ENCODE measurements around the gene NVL. TPM values are rescaled to one million over a fixed set of nuclear protein-coding genes. Genes with fewer than 3 reads are reported as not detected.
A peak's percentile ranks its signal among the peaks of the same experiment; 100 is the strongest.

Gene NVL
- total and polyA plus RNA-seq, 8 donors, result 9.6 to 35.9 (median 12.3) TPM

DNA sequence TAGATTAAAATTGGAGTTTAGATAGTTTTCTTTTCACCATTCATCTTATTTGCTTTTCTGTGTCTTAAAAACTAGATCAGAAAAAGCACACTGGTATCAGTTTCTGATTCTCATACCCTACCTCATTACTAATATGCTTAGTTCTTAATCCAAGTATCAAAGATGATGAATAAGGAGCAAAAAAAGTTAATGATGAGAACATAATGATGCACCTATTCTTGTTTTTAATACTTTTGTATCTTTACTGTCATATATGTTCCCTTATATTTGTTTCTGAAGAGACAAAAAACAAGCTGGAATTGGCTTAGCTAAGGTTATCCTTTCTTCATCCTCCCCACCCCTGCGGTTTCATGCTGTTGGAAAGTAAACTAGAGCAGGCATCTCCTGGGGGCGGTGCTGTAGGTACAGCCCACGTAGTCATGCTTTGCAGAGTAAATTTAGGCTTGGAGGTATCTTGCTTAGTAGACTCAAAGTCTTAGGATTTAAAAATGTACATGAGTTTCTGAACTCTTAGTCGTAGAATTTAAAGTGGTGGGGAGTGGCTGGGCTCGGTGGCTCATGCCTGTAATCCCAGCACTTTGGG lies 43.1 kb upstream of the NVL start:
- Histone ChIP-seq H3K27me3 (no peaks in the 10 kb centered on the region), H3K4me1 (no peaks in the 10 kb centered on the region), H3K27ac (no peak overlapping the region), H3K36me3 (peaks cover 0 to 45% (median 10%) of the 10 kb centered on the region in 3 donors), H3K9me3 (no peaks in the 10 kb centered on the region), H3K4me3 (no peak overlapping the region)
- intact Hi-C loops (cut with DNase I), result no loop called here
- 95 to 98% methylated on average over 5 of the region's 5 CpGs for WGBS, 2 donors
- ATAC-seq (no peak), DNase-seq (no peak), FAIRE-seq (no peak)
- TF ChIP-seq, protein P1, sequence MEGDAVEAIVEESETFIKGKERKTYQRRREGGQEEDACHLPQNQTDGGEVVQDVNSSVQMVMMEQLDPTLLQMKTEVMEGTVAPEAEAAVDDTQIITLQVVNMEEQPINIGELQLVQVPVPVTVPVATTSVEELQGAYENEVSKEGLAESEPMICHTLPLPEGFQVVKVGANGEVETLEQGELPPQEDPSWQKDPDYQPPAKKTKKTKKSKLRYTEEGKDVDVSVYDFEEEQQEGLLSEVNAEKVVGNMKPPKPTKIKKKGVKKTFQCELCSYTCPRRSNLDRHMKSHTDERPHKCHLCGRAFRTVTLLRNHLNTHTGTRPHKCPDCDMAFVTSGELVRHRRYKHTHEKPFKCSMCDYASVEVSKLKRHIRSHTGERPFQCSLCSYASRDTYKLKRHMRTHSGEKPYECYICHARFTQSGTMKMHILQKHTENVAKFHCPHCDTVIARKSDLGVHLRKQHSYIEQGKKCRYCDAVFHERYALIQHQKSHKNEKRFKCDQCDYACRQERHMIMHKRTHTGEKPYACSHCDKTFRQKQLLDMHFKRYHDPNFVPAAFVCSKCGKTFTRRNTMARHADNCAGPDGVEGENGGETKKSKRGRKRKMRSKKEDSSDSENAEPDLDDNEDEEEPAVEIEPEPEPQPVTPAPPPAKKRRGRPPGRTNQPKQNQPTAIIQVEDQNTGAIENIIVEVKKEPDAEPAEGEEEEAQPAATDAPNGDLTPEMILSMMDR (IDR thresholded peaks at IDR 0.05), result no peak

DNA sequence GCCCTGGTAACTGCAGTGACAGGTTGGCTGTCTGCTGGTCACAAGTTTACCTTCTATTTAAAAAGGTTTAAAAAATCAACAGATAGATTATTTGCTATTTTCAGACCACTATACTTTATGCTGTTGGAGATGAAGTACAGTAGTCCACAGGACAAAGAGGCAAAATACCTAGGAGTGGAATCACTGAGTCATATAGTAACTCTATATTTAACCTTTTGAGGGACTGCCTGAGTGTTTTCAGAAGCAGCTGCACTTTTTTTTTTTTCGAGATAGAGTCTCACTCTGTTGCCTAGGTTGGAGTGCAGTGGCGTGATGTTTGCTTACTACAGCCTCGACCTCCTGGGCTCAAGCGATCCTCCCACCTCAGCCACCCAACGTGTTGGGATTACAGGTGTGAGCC lies 38.4 kb upstream of the NVL start:
- ATAC-seq (no peak), DNase-seq (no peak), FAIRE-seq (no peak)
- H3K36me3 ChIP-seq, result peaks cover 3 to 33% (median 10%) of the 10 kb centered on the region in 3 donors
- TF ChIP-seq, protein P1 (IDR thresholded peaks at IDR 0.05), result no peak
- no peaks in the 10 kb centered on the region for H3K27me3 ChIP-seq
- WGBS, 2 donors, result 85 to 89% methylated on average over 5 of the region's 5 CpGs
- intact Hi-C loops (cut with DNase I), result no loop called here
- no peaks in the 10 kb centered on the region for H3K9me3 ChIP-seq
- no peak overlapping the region for H3K27ac ChIP-seq
- H3K4me3 ChIP-seq, result no peak overlapping the region
- H3K4me1 ChIP-seq, result no peaks in the 10 kb centered on the region

GRCh38 chr1:224359207-224359606 lies 29.2 kb upstream of the NVL start:
- Histone ChIP-seq H3K36me3 (no peaks in the 10 kb centered on the region), H3K27ac (no peak overlapping the region), H3K4me1 (peaks cover 0 to 11% (median 10%) of the 10 kb centered on the region in 3 donors), H3K4me3 (no peak overlapping the region), H3K9me3 (no peaks in the 10 kb centered on the region), H3K27me3 (no peaks in the 10 kb centered on the region)
- FAIRE-seq, result no peak
- intact Hi-C loops (cut with DNase I), result no loop called here
- ATAC-seq, result no peak
- DNase-seq, result no peak
- 74 to 85% methylated on average over 3 of the region's 3 CpGs for WGBS, 2 donors
- TF ChIP-seq, protein P1 (IDR thresholded peaks at IDR 0.05), result no peak

DNA sequence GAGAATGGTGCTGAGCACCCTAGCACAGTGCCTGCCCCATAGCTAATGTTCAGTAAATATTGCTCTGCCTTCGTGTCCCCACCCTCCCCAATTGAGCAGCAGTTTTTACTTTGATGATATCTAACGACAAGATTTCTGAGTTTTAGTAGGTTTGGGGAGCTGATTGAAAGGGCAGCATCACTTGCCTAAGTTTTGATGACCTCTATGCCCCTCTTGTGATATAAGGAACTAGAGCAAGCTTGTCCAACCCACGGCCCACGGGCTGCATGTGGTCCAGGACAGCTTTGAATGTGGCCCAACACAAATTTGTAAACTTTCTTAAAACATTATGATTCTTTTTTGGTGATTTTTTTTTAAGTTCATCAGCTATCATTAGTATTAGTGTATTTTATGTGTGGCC lies 28.3 kb upstream of the NVL start:
- H3K9me3 ChIP-seq, result no peaks in the 10 kb centered on the region
- intact Hi-C loops (cut with DNase I), result no loop called here
- WGBS, 2 donors, result 44 to 61% methylated on average over 4 of the region's 4 CpGs
- H3K27ac ChIP-seq, result peak overlapping the region in 1 of 4 donors; percentile 84
- H3K4me1 ChIP-seq, result peaks cover 0 to 11% (median 10%) of the 10 kb centered on the region in 3 donors
- TF ChIP-seq, protein P1 (IDR thresholded peaks at IDR 0.05), result no peak
- DNase-seq, result no peak
- ATAC-seq, result no peak
- H3K36me3 ChIP-seq, result no peaks in the 10 kb centered on the region
- no peaks in the 10 kb centered on the region for H3K27me3 ChIP-seq
- H3K4me3 ChIP-seq, result peak overlapping the region in 1 of 4 donors; percentile 95
- FAIRE-seq, result no peak

GRCh38 chr1:224357626-224358124 lies 27.7 kb upstream of the NVL start:
- DNase-seq (no peak), ATAC-seq (peak in 3 of 4 donors; percentile 6 to 27 (median 8)), FAIRE-seq (no peak)
- intact Hi-C loops (cut with DNase I), result no loop called here
- peaks cover 0 to 11% (median 10%) of the 10 kb centered on the region in 3 donors for H3K4me1 ChIP-seq
- H3K9me3 ChIP-seq, result no peaks in the 10 kb centered on the region
- H3K27ac ChIP-seq, result peak overlapping the region in 3 of 4 donors; percentile 76 to 84 (median 82)
- H3K27me3 ChIP-seq, result no peaks in the 10 kb centered on the region
- 9 to 14% methylated on average over 9 of the region's 9 CpGs for WGBS, 2 donors
- H3K4me3 ChIP-seq, result peak overlapping the region; percentile 81 to 97 (median 94)
- TF ChIP-seq, protein P1 (IDR thresholded peaks at IDR 0.05), result no peak
- H3K36me3 ChIP-seq, result no peaks in the 10 kb centered on the region
